Measurements from ENCODE around the gene ACADM.

- TF ChIP-seq CTCF (IDR thresholded peaks at IDR 0.05) = no peak
- TF ChIP-seq POLR2A (IDR thresholded peaks at IDR 0.05) = no peak
These were observed 17.3 kb upstream of the ACADM start for GRCh38 chr1:75707191-75707590.

Measured in esophagus squamous epithelium (tissue), 4 donors.